ENCODE data around the gene MN1. TPM values are rescaled to one million over a fixed set of nuclear protein-coding genes. Genes with fewer than 3 reads are reported as not detected.

Gene MN1
- total and polyA plus RNA-seq, 2 of the 8 experiments (the other 6 are each of a cell fraction or from before 2014, with no cell fraction given): 3.1 to 4.9 TPM

DNA sequence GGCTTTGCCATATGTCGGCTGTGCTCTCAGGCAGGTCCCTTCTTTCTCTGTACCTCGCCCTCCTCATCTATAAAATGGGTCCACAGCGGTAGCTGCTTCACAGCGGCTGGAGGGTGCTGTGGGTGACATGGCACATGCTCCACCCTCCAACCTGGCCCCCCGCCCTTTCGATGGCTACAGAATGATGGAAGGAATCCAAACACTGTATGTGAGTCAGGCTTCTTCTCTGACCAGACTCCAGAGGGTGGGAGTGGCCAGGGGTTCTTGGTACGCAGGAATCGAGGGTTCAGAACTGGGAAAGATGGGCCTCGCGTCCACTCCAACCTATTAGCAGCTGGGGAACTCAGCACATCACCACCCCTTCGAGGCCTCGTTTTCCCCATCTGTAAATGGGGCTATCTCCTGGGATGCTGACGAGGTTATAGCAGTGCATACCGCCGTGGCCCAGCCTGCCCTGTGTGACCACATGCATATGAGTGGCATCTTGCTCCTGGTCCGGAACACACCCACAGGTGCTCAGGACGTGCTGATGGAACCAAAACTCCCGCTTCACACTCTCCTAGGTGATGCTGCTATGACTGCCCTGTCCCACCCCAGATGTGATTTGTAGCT lies 26.4 kb downstream of the MN1 start:
- Histone ChIP-seq H2AK5ac (ENCODE audit: low read depth, low read length) (no peak overlapping the region), H3K18ac (ENCODE audit: extremely low read depth, low read length) (peak overlapping the region; percentile 42), H2BK12ac (ENCODE audit: low read depth, low read length) (peak overlapping the region; percentile 91; the same call in 1 of the 2 replicates), H3K23me2 (ENCODE audit: low read depth, low read length) (no peaks in the 10 kb centered on the region; the same call in 1 of the 2 replicates), H2BK5ac (ENCODE audit: low read depth, low read length) (peak overlapping the region; percentile 85), H2BK15ac (ENCODE audit: low read length) (peak overlapping the region; percentile 81), H3K4me2 (ENCODE audit: insufficient read depth in 1 of 2, low read depth in 2 of 2, low read length in 2 of 2) (peak overlapping the region; percentile 58 to 76), H3K14ac (ENCODE audit: insufficient read length) (no peak overlapping the region), H3K79me1 (ENCODE audit: low read depth, low read length) (no peaks in the 10 kb centered on the region; the same call in 1 of the 2 replicates), H3K27ac (ENCODE audit: low read depth, low read length) (no peak overlapping the region), H2BK20ac (ENCODE audit: low read length) (peak overlapping the region; percentile 13), H3K9me3 (ENCODE audit: insufficient read depth in 2 of 2, low read depth in 1 of 2, low read length in 1 of 2) (no peaks in the 10 kb centered on the region), H2AFZ (ENCODE audit: low read length) (no peak overlapping the region), H3K36me3 (ENCODE audit: control insufficient read depth in 2 of 4, insufficient read depth in 4 of 4, low read length in 3 of 4) (no peaks in the 10 kb centered on the region), H3K4ac (replicated peaks; ENCODE audit: insufficient read length, low read depth, low read length) (peak overlapping the region; percentile 50), H2BK120ac (replicated peaks; ENCODE audit: low read depth, low read length) (peak overlapping the region; percentile 12), H4K5ac (ENCODE audit: insufficient read length, low read depth, low read length) (no peak overlapping the region), H3K56ac (replicated peaks; ENCODE audit: insufficient read length, low read depth, low read length) (no peak overlapping the region), H4K91ac (replicated peaks; ENCODE audit: insufficient read length, low read length) (peak overlapping the region; percentile 67), H3K23ac (ENCODE audit: insufficient read length) (no peak overlapping the region), H3K79me2 (ENCODE audit: control insufficient read depth in 1 of 2, insufficient read depth in 2 of 2, low read length in 2 of 2) (no peaks in the 10 kb centered on the region), H4K8ac (ENCODE audit: extremely low read depth, insufficient read depth, low read length) (no peak overlapping the region), H3K4me3 (ENCODE audit: extremely low read depth in 1 of 4, insufficient read depth in 2 of 4, low read depth in 3 of 4, low read length in 4 of 4) (peak overlapping the region in 1 of 4 experiments; percentile 49; a peak in 2 of 8 replicates), H3K27me3 (replicated peaks in 1 of 4; ENCODE audit: control insufficient read depth in 3 of 4, extremely low read depth in 1 of 4, insufficient read depth in 3 of 4, low read length in 3 of 4) (no peaks in the 10 kb centered on the region; a peak in 1 of 7 replicates), H3K4me1 (replicated peaks in 1 of 4; ENCODE audit: control insufficient read depth in 3 of 4, insufficient read depth in 4 of 4, low read length in 3 of 4) (peaks cover 10 to 33% (median 24%) of the 10 kb centered on the region in 4 experiments), H3K9ac (replicated peaks in 1 of 4; ENCODE audit: extremely low read depth in 1 of 4, low read depth in 3 of 4, low read length in 3 of 4) (no peak overlapping the region), H4K20me1 (replicated peaks in 1 of 2; ENCODE audit: control insufficient read depth in 1 of 2, insufficient read depth in 2 of 2, low read length in 2 of 2) (no peaks in the 10 kb centered on the region)
- CTCF ChIA-PET (ENCODE audit: partially characterized antibody): interaction anchor here (1.5 to 3.7 kb wide), 3 partner anchors 15 to 29 kb away, joined by 4 to 13 read pairs (median 4); no protein-coding TSS in a partner anchor
- FAIRE-seq (no peak), DNase-seq (ENCODE audit: low read depth in 1 of 2, low spot score in 2 of 2) (no peak)
- POLR2A ChIA-PET (ENCODE audit: partially characterized antibody): interaction anchor here (1.0 kb wide), 1 partner anchor 18 kb away, joined by 3 read pairs; no protein-coding TSS in a partner anchor
- no peak for TF ChIP-seq HDAC2 (IDR thresholded peaks at IDR 0.05; ENCODE audit: borderline replicate concordance in 1 of 2, low read depth in 2 of 2, low read length in 2 of 2)
- peak; percentile 69; the same call in 1 of the 2 replicates for TF ChIP-seq KDM1A (IDR thresholded peaks at IDR 0.05; ENCODE audit: borderline replicate concordance, low read length)
- 86% methylated on average over 18 of the region's 18 CpGs; no CpG with 5 or more reads in 1 of the 2 experiments for WGBS, 2 experiments (ENCODE audit: extremely low coverage in 1 of 2, insufficient coverage in 1 of 2, insufficient read length in 1 of 2, insufficient replicate concordance in 2 of 2, low coverage in 1 of 2, low lambda C conversion rate in 2 of 2, missing lambda C conversion rate in 1 of 2)
